Activated CD8-positive, alpha-beta memory T cell treated with anti-CD3 and anti-CD28 coated beads, Interleukin-2, amount 10 ng/mL, durations not matched to agents 7 days and 5 days (primary cell): ENCODE measurements around the gene IL31. TPM values are rescaled to one million over a fixed set of nuclear protein-coding genes. Genes with fewer than 3 reads are reported as not detected.

Experiments used
- ATAC-seq: fragments of 150-1000 bp; cut with Tn5 transposase; one replicate; pipeline ENCODE4 v1.10.0; 2021; ENCODE audit warnings: moderate library complexity
- CTCF ChIA-PET: fragments of 350-600 bp; sonication (Branson Sonifier 250); formaldehyde crosslinking; loops from one replicate; lab custom pipeline; 2021; ENCODE audit warnings: antibody characterized with exemption; lab: Charles Lee
- DNase-seq: peaks from one replicate; pipeline ENCODE4 v3.0.0-alpha.2; 2020
- H3K27ac Mint-ChIP-seq: one replicate; pipeline ENCODE4 v1.8.0; 2021; ENCODE audit warnings: mild to moderate bottlenecking, mixed read lengths
- H3K27me3 Mint-ChIP-seq: one replicate; pipeline ENCODE4 v1.8.0; 2021; ENCODE audit warnings: mixed read lengths
- H3K36me3 Mint-ChIP-seq: one replicate; pipeline ENCODE4 v1.8.0; 2021; ENCODE audit warnings: mild to moderate bottlenecking, mixed read lengths
- H3K4me1 Mint-ChIP-seq: one replicate; pipeline ENCODE4 v1.8.0; 2021; ENCODE audit warnings: mixed read lengths
- H3K4me3 Mint-ChIP-seq: one replicate; pipeline ENCODE4 v1.8.0; 2021; ENCODE audit warnings: mild to moderate bottlenecking, moderate library complexity, mixed read lengths
- H3K9me3 Mint-ChIP-seq: one replicate; pipeline ENCODE4 v1.8.0; 2022; ENCODE audit warnings: low read depth, mixed read lengths
- total RNA-seq, 2 experiments: library from RNA; stranded (reverse); gene quantifications; one replicate each; pipeline ENCODE4 v1.2.3, GENCODE V29; 2021

IL31 gene
- total RNA-seq, 2 experiments from 2014 or later, result not detected

DNA sequence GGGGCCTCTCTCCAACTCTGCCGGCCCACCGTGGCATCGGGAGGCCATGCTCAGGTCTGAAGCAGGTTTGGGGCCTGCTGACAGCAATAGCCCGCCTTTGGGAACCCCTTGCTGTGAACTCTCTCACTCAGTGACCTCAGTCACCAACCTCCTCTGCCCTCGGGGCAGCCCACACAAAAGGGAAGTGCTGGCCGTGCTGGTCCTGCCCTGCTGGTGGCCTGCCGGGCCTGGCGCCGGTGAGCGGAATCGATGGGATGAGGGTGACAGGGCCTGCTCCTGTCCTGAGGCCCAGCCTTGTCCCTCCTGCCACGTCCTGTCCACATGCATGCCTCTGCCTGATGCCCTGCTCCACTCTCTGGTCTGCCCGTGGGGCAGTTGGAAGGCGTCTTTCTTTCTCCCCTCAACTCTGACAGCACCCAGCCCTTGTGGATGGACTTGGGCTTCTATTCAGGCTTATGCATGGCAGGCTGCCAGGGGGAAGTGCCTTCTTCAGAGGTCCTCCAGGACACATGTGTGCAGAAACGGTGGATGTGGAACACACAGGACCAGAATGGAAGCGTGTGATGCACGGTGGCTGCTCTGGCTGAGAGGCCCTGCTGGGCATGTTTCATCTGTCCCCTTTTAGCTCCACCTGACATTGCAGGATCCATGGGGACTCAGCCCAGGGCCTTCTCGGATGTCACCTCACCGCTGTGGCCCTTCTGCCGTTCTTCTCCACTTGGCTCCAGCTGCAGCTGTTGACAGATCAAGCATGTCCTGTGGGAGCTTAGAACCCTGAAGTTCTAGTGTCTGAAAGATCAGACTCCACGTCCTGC, 31.9 kb downstream of the IL31 start:
- no peak overlapping the region for H3K27ac Mint-ChIP-seq
- DNase-seq, result no peak
- H3K4me1 Mint-ChIP-seq, result no peaks in the 10 kb centered on the region
- CTCF ChIA-PET, result no interaction called here
- H3K36me3 Mint-ChIP-seq, result peaks cover 2% of the 10 kb centered on the region
- no peaks in the 10 kb centered on the region for H3K9me3 Mint-ChIP-seq
- H3K27me3 Mint-ChIP-seq, result no peaks in the 10 kb centered on the region
- H3K4me3 Mint-ChIP-seq, result no peak overlapping the region
- ATAC-seq, result no peak

DNA sequence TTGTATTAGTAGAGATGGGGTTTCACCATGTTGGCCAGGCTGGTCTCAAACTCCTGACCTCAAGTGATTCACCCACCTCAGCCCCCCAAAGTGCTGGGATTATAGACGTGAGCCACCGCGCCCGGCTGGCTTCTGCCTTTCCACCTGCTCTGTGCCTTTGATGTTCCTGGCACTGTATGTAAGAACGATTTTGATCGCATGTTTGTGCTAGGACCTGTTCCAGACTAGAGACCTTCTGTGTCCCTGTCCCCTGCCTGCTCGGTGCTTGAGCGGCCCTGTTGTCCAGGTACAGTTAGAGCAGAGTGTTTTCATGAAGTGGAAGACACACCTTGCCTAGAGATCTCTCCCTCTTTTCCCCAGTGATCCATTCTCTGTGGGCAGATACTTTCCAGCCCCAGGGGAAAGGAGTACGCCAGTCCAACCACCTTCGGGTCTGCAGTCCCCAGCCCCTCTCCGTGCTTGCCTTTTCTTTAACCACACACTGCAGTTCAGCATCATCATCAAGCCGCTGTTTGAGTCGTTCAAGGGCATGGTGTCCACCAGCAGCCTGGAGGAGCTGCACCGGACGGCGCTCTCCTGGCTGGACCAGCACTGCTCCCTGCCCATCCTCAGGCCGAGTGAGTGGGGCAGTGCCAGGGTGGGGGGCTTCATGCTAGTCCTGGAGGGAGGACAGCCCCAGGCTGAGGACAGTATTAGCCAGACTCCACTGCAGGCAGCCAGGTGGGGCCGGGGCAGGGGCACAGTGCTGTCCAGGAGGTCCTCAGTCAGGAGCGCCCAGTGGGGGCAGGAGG, 33.4 kb downstream of the IL31 start:
- H3K9me3 Mint-ChIP-seq, result no peaks in the 10 kb centered on the region
- no peak overlapping the region for H3K4me3 Mint-ChIP-seq
- H3K4me1 Mint-ChIP-seq, result no peaks in the 10 kb centered on the region
- no peaks in the 10 kb centered on the region for H3K27me3 Mint-ChIP-seq
- DNase-seq, result no peak
- no peak overlapping the region for H3K27ac Mint-ChIP-seq
- CTCF ChIA-PET, result no interaction called here
- H3K36me3 Mint-ChIP-seq, result peaks cover 2% of the 10 kb centered on the region
- no peak for ATAC-seq

DNA sequence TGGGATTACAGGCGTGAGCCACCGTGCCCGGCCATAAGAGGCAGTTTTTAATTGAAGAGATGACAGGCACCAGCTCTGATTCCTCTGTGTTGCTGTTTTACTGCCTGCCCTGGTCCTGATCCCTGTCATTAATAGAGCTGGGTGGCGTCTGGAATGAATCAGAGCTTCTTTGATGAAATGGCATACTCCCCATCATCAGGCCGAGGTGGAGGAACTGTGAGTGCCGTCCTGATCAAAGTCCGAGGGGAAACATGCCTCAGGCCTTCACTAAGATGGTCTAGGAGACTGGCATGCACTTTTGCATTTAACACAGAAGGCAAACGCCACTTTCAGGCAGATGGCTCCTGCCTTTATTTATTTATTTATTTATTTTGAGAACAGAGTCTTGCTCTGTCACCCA, 34.1 kb downstream of the IL31 start:
- Mint-ChIP-seq H3K36me3 (peaks cover 2% of the 10 kb centered on the region), H3K27me3 (no peaks in the 10 kb centered on the region), H3K27ac (no peak overlapping the region), H3K4me1 (peaks cover 2% of the 10 kb centered on the region), H3K9me3 (no peaks in the 10 kb centered on the region), H3K4me3 (no peak overlapping the region)
- CTCF ChIA-PET, result no interaction called here
- no peak for ATAC-seq
- no peak for DNase-seq

DNA sequence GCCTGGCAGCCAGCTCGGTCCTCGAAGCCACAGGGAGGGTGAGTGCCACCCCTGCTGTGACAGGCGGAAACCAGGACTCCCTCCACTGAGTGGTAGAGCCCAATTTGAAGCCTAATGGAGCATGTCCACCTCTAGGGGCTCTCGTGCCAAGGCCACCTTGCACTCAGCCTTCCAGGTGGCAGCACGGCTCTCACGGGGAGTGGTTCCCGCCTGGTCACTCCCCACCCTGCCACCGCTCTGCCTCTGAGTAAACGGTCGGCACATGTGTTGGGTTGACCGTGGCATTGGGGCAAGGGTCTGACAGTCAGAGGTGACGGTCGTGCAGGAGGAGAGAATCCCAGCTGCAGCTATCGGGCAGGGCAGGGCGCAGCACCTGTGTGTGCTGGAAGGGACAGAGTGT, 34.8 kb downstream of the IL31 start:
- CTCF ChIA-PET, result interaction anchor here (1.0 kb wide), 1 partner anchor 22 kb away, joined by 3 read pairs; no protein-coding TSS in a partner anchor
- Mint-ChIP-seq H3K27ac (no peak overlapping the region), H3K9me3 (no peaks in the 10 kb centered on the region), H3K27me3 (no peaks in the 10 kb centered on the region), H3K36me3 (peaks cover 2% of the 10 kb centered on the region), H3K4me1 (peaks cover 4% of the 10 kb centered on the region), H3K4me3 (no peak overlapping the region)
- no peak for ATAC-seq
- no peak for DNase-seq

DNA sequence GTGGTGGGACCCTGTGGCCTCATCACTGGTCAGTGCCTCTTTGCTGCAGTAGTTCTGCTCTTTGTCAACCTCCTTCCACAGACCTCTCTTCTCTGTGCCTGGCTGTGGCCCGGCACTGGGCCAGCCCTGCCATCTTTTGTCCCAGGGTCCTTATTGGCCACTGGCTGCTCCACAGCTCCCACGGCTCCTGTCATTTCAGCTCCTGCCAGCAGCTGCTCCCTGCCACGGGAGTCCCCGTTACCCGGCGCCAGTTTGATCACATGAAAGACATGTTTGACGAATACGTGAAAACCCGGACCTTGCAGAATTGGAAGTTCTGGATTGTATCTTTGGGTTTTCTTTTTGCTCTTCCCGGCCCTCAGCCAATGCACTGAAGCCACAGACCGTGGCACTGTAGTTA, 35.4 kb downstream of the IL31 start:
- Mint-ChIP-seq H3K4me1 (peaks cover 4% of the 10 kb centered on the region), H3K36me3 (peaks cover 4% of the 10 kb centered on the region), H3K4me3 (no peak overlapping the region), H3K27me3 (no peaks in the 10 kb centered on the region), H3K27ac (no peak overlapping the region), H3K9me3 (no peaks in the 10 kb centered on the region)
- CTCF ChIA-PET, result interaction anchor here (1.0 to 1.6 kb wide), 3 partner anchors 16 to 84 kb away, joined by 3 read pairs; no protein-coding TSS in a partner anchor
- DNase-seq, result no peak
- ATAC-seq, result no peak

DNA sequence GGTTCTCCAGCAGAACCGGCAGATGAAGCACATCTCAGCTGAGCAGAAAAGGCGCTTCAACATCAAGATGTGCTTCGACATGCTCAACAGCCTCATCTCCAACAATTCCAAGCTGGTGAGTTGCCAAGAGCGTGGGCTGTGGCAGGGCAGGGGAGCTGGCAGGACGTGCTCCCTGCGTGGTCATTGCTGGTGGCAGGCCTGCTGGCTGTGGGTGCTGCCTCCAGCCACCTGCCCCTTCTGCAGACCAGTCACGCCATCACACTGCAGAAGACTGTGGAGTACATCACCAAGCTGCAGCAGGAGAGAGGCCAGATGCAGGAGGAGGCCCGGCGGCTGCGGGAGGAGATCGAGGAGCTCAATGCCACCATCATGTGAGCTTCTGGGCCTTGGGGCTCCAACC, 35.8 kb downstream of the IL31 start:
- CTCF ChIA-PET, result interaction anchor here (1.1 to 1.6 kb wide), 2 partner anchors 15 to 84 kb away, joined by 3 read pairs; no protein-coding TSS in a partner anchor
- no peak overlapping the region for H3K27ac Mint-ChIP-seq
- H3K36me3 Mint-ChIP-seq, result peaks cover 4% of the 10 kb centered on the region
- H3K9me3 Mint-ChIP-seq, result no peaks in the 10 kb centered on the region
- no peaks in the 10 kb centered on the region for H3K27me3 Mint-ChIP-seq
- peaks cover 4% of the 10 kb centered on the region for H3K4me1 Mint-ChIP-seq
- no peak overlapping the region for H3K4me3 Mint-ChIP-seq
- ATAC-seq (no peak), DNase-seq (no peak)

DNA sequence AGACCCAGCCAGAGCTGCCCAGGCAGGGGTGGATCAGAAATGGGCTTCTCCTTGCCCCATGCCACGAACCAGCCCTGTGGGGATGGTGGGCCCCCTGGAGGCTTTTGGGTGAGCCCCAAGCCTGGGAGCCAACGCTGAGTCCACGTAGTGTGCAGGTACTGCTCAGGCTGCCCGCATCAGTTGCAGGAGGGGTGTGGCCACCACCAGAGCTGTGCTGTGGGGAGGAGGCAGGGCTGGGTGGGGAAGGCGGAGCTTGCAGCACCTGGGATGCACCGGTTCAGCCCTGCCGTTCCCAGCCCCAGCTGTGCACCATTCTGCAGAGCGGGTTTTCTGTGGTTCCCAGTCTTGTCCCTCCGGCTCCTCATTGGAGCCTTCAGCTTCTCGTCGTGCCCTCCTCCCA, 36.3 kb downstream of the IL31 start:
- peaks cover 4% of the 10 kb centered on the region for H3K36me3 Mint-ChIP-seq
- no peak overlapping the region for H3K27ac Mint-ChIP-seq
- CTCF ChIA-PET, result interaction anchor here (1.1 to 1.6 kb wide), 2 partner anchors 15 to 83 kb away, joined by 3 read pairs; no protein-coding TSS in a partner anchor
- peaks cover 4% of the 10 kb centered on the region for H3K4me1 Mint-ChIP-seq
- no peaks in the 10 kb centered on the region for H3K27me3 Mint-ChIP-seq
- ATAC-seq (peak; percentile 33), DNase-seq (no peak)
- no peak overlapping the region for H3K4me3 Mint-ChIP-seq
- no peaks in the 10 kb centered on the region for H3K9me3 Mint-ChIP-seq

DNA sequence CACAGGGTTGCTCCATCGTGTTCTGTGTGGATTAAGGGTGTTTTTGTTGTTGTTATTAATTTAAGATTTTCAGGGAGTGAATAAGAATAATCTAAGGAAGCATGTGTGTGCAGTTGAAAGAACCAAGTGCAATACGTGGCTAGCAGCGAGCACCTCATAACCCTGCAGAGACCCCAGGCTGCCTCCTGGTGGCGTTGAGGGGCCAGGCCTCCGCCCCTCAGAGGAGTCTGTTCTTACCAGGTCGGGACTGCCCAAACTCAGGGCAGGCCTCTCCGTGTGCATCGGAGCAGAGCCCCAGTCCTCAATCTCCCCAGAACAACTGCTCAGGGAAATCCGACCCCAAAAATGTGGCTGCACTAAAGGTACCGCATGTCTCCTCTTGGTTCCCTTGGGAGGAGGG, 36.8 kb downstream of the IL31 start:
- Mint-ChIP-seq H3K4me1 (peaks cover 4% of the 10 kb centered on the region), H3K27me3 (no peaks in the 10 kb centered on the region), H3K4me3 (no peak overlapping the region), H3K27ac (no peak overlapping the region), H3K9me3 (no peaks in the 10 kb centered on the region), H3K36me3 (peaks cover 4% of the 10 kb centered on the region)
- CTCF ChIA-PET, result interaction anchor here (1.6 kb wide), 1 partner anchor 14 kb away, joined by 3 read pairs; no protein-coding TSS in a partner anchor
- no peak for DNase-seq
- ATAC-seq, result no peak

DNA sequence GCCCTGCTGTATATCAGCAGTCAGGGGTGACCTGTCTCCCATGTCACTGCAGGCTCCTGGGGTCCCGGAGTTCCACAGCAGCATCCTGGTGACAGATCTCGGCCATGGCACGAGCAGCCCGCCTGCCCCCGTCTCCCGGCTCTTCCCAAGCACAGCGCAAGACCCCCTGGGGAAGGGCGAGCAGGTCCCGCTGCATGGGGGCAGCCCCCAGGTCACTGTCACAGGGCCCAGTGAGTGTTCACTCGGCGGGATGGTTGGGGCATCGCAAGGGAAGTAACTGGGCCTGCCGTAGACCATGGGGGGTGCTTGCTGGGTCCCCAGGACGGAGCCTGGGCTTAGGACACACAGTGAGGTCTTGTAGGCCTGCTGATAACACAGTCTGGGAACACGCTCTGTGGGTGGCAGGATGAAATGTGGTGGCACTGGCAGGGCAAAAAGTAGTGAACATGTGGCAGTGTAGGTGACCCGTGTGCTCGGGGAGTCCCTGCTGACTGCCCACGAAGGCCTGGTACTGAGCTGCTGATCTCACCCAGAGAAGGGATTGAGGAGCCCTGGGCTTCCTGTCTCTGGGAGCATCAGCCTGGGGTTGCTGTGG, 38.5 kb downstream of the IL31 start:
- H3K27ac Mint-ChIP-seq, result peak overlapping the region; percentile 43
- CTCF ChIA-PET, result interaction anchor here (0.6 kb wide), 1 partner anchor 64 kb away, joined by 3 read pairs; no protein-coding TSS in a partner anchor
- ATAC-seq (no peak), DNase-seq (no peak)
- H3K4me3 Mint-ChIP-seq, result no peak overlapping the region
- peaks cover 4% of the 10 kb centered on the region for H3K36me3 Mint-ChIP-seq
- H3K9me3 Mint-ChIP-seq, result no peaks in the 10 kb centered on the region
- no peaks in the 10 kb centered on the region for H3K27me3 Mint-ChIP-seq
- peaks cover 4% of the 10 kb centered on the region for H3K4me1 Mint-ChIP-seq

DNA sequence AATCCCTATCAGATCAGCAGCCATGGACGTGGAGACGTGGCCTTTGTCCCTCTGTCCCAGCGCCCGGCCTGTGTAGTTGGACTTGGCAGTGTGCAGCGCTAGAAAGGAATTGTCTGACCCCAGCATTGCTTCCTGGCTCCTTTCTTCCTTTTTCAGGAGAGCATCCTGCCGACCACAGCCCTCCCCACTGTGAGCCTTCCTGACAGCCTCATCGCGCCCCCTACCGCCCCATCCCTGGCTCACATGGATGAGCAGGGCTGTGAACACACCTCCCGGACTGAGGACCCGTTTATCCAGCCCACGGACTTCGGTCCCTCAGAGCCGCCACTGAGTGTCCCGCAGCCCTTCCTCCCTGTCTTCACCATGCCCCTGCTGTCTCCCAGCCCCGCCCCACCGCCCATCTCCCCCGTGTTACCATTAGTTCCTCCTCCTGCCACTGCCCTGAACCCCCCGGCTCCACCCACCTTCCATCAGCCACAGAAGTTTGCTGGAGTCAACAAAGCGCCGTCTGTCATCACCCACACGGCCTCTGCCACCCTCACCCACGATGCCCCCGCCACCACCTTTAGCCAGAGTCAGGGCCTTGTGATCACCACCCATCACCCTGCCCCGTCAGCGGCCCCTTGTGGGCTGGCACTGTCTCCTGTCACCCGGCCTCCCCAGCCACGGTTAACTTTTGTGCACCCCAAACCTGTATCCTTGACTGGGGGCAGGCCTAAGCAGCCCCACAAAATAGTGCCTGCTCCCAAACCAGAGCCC, 40.6 kb downstream of the IL31 start:
- Mint-ChIP-seq H3K4me3 (no peak overlapping the region), H3K36me3 (peaks cover 10% of the 10 kb centered on the region), H3K27me3 (no peaks in the 10 kb centered on the region)

DNA sequence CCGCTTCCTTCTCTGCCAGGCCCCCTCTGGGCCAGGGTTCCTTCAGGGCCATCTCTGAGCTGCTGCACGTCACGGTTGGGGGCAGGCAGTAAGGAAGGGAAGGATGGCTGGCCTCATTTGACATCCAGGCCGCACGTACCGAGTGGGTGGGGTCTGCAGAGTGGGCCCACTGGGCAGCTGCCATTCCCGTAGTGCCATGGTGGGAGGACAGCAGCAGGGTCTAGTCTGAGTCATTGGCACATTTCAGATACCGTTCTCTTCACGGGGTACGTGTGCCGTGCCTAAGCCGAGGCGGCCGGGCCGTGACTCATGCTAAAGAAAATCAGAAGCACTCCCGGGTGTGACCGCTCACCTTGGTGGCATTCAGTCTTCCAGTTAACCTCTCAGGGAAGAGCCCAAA, 43.9 kb downstream of the IL31 start:
- Mint-ChIP-seq H3K4me3 (no peak overlapping the region), H3K36me3 (peaks cover 13% of the 10 kb centered on the region), H3K27me3 (no peaks in the 10 kb centered on the region), H3K27ac (no peak overlapping the region), H3K9me3 (no peaks in the 10 kb centered on the region), H3K4me1 (peaks cover 8% of the 10 kb centered on the region)
- CTCF ChIA-PET, result interaction anchor here (0.9 to 3.4 kb wide), 5 partner anchors 37 to 115 kb away, joined by 3 to 41 read pairs (median 7); no protein-coding TSS in a partner anchor
- DNase-seq (no peak), ATAC-seq (no peak)

More for the DNA sequence above, 40.6 kb downstream of the IL31 start:
- no peaks in the 10 kb centered on the region for H3K9me3 Mint-ChIP-seq
- no peak overlapping the region for H3K27ac Mint-ChIP-seq
- CTCF ChIA-PET, result interaction anchor here (1.3 to 3.4 kb wide), 6 partner anchors 10 to 93 kb away, joined by 3 to 41 read pairs (median 6); no protein-coding TSS in a partner anchor
- DNase-seq (no peak), ATAC-seq (no peak)
- H3K4me1 Mint-ChIP-seq, result peaks cover 4% of the 10 kb centered on the region

DNA sequence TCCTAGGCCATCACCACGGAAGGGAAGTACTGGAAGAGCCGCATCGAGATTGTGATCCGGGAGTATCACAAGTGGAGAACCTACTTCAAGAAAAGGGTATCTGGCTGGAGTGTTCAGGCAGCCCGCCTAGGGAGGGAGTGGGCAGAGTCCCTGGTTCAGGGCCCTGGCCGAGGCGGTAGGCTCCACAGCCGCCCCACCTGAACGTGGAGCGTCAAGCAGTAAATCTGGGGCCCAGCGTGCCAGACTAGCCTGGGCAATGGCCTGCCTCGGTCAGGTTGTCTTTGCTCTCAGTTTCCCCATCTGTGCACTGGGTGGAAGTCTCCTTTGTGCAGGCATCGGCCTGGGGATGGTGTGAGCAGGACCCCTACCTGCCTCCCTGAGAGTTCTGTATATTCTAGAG, 44.9 kb downstream of the IL31 start:
- CTCF ChIA-PET, result interaction anchor here (1.0 to 1.8 kb wide), 2 partner anchors 63 to 75 kb away, joined by 4 to 5 read pairs; no protein-coding TSS in a partner anchor
- Mint-ChIP-seq H3K9me3 (no peaks in the 10 kb centered on the region), H3K27me3 (no peaks in the 10 kb centered on the region), H3K27ac (no peak overlapping the region), H3K36me3 (peaks cover 13% of the 10 kb centered on the region), H3K4me3 (no peak overlapping the region), H3K4me1 (peaks cover 4% of the 10 kb centered on the region)
- ATAC-seq, result no peak
- DNase-seq, result no peak
